Effector CD4-positive, alpha-beta T cell (primary cell): ENCODE results near the gene AOC2.
"Not testable (repeated sequence)": the region's sequence is repeated elsewhere in the genome, so short reads cannot be mapped to it uniquely, and the experiment has no call there.

Experiments used
- DNase-seq: peaks from one replicate; pipeline ENCODE4 v3.0.0-alpha.2; 2020

The AOC2 gene

GRCh38 chr17:42832934-42833766, 11.2 kb upstream of the AOC2 start, which contains the start of gene PSME3:
Gene PSME3, plus strand, starts transcription at chr17:42833397. Its CDS starts 235 bp downstream, at chr17:42833632.
- DNase-seq: peak; percentile 87

- DNase-seq: peak; percentile 5
Observed at GRCh38 chr17:42833767-42834422, 10.5 kb upstream of the AOC2 start.

- no peak for DNase-seq
Observed at GRCh38 chr17:42835732-42836131, 8.6 kb upstream of the AOC2 start.

- no peak for DNase-seq
Observed at GRCh38 chr17:42841975-42842685, 2.2 kb upstream of the AOC2 start.

- DNase-seq: no peak
Observed at GRCh38 chr17:42843358-42843934, 934 bp upstream of the AOC2 start.

GRCh38 chr17:42844761-42845555, 578 bp downstream of the AOC2 start:
- no peak for DNase-seq

GRCh38 chr17:42845556-42845917, 1.2 kb downstream of the AOC2 start:
- DNase-seq: no peak

GRCh38 chr17:42845918-42846593, 1.7 kb downstream of the AOC2 start:
- no peak for DNase-seq

GRCh38 chr17:42846594-42847280, 2.4 kb downstream of the AOC2 start:
- no peak for DNase-seq

GRCh38 chr17:42848093-42848492, 3.7 kb downstream of the AOC2 start:
- DNase-seq: no peak

- no peak for DNase-seq
Observed at GRCh38 chr17:42849031-42849430, 4.7 kb downstream of the AOC2 start.

GRCh38 chr17:42849451-42850181, 5.2 kb downstream of the AOC2 start:
- no peak for DNase-seq

GRCh38 chr17:42850954-42851353, 6.6 kb downstream of the AOC2 start, which contains the start of gene AOC3:
Gene AOC3, plus strand, starts transcription at chr17:42851199. Its CDS starts 145 bp downstream, at chr17:42851344.
- no peak for DNase-seq

GRCh38 chr17:42851371-42852240, 7.2 kb downstream of the AOC2 start:
- DNase-seq: not testable (repeated sequence)

GRCh38 chr17:42852351-42852750, 8.0 kb downstream of the AOC2 start:
- DNase-seq: no peak

- no peak for DNase-seq
Observed at GRCh38 chr17:42853004-42853403, 8.6 kb downstream of the AOC2 start.

- DNase-seq: no peak
Observed at GRCh38 chr17:42853597-42853967, 9.2 kb downstream of the AOC2 start.

GRCh38 chr17:42853968-42854790, 9.8 kb downstream of the AOC2 start:
- no peak for DNase-seq
